HCT116 (cell line): ENCODE results near the gene MUSK. TPM values are rescaled to one million over a fixed set of nuclear protein-coding genes. Genes with fewer than 3 reads are reported as not detected.

ENCODE experiments used
- ATAC-seq: fragments of 200-7000 bp; cut with Tn5 transposase; 2 replicates; pipeline ENCODE4 v1.9.1; 2020; ENCODE audit warnings: mild to moderate bottlenecking, moderate library complexity
- BruUV-seq: library from RNA; stranded (reverse); fragments of 400-500 nt; replicated peaks from 2 replicates; lab custom pipeline; 2021; lab: Mats Ljungman, UMichigan
- CTCF ChIA-PET: fragments of 300-600 bp; sonication (Branson Sonifier 250); formaldehyde crosslinking; loops from one replicate; lab custom pipeline; 2021; ENCODE audit warnings: antibody characterized with exemption; lab: Charles Lee
- POLR2A ChIA-PET: fragments of 300-600, 350-600 bp; sonication (Branson Sonifier 250); formaldehyde crosslinking; loops from one replicate; lab custom pipeline; 2021; ENCODE audit warnings: antibody characterized with exemption; lab: Charles Lee
- RAD21 ChIA-PET, 2 experiments: fragments of 300-600 bp; sonication (Branson Sonifier 250); formaldehyde crosslinking; loops; one replicate each; lab custom pipeline; 2023; ENCODE audit warnings: low total read pairs in 2 of 2; ENCODE audit not compliant: uncharacterized antibody in 2 of 2, unreplicated experiment in 2 of 2, low non-redundant PET in 1 of 2; lab: Charles Lee
- DNase-seq: peaks from one replicate; pipeline ENCODE4 v3.0.0-alpha.2; 2010; ENCODE audit warnings: low read depth, low spot score
- H2AFZ ChIP-seq: fragments of 200-600 bp; shearing (Covaris generic), sonication (generic); 2 replicates; pipeline ENCODE4 v1.6.1; 2017; ENCODE audit warnings: low read depth, mixed run types, mixed read lengths, antibody characterized with exemption, low read length; ENCODE audit not compliant: poor library complexity, severe bottlenecking
- H3K27ac ChIP-seq: 2 replicates; pipeline ENCODE4 v1.5.1; 2012; ENCODE audit warnings: low read depth, low read length
- H3K27me3 ChIP-seq: fragments of 200-600 bp; sonication (generic); 2 replicates; pipeline ENCODE4 v1.6.1; 2016; ENCODE audit warnings: mixed run types, low read length, mixed read lengths; ENCODE audit not compliant: insufficient read depth
- H3K36me3 ChIP-seq, 2 experiments: fragments of 200-500 bp in 1 of 2; fragments of 200-600 bp in 1 of 2; sonication (Bioruptor generic) in 1 of 2; sonication (generic) in 1 of 2; 2 replicates each; pipeline versions ENCODE4 v1.5.1 to v1.6.1; 2014 to 2016; ENCODE audit warnings: low read length in 2 of 2, inconsistent platforms in 1 of 2, mixed read lengths in 1 of 2, mixed run types in 1 of 2; ENCODE audit not compliant: insufficient read depth in 2 of 2, control insufficient read depth in 1 of 2
- H3K4me1 ChIP-seq, 2 experiments: fragments of 200-600 bp in 1 of 2; sonication (generic) in 1 of 2; 2 replicates each; pipeline versions ENCODE4 v1.5.1 to v1.6.1; 2012 to 2017; ENCODE audit warnings: low read length in 2 of 2, inconsistent platforms in 1 of 2, mild to moderate bottlenecking in 1 of 2, mixed read lengths in 1 of 2, mixed run types in 1 of 2, moderate library complexity in 1 of 2; ENCODE audit not compliant: insufficient read depth in 2 of 2, control insufficient read depth in 1 of 2
- H3K4me2 ChIP-seq: fragments of 200-600 bp; sonication (generic); 2 replicates; pipeline ENCODE4 v1.6.1; 2017; ENCODE audit warnings: mixed run types, low read length, mixed read lengths
- H3K4me3 ChIP-seq, 2 experiments: fragments of 200-600 bp in 1 of 2; sonication (generic) in 1 of 2; replicated peaks in 1 of 2; 2 replicates each; pipeline ENCODE4 v1.5.1; 2011 to 2016; ENCODE audit warnings: low read length in 2 of 2, control low read depth in 1 of 2, low read depth in 1 of 2, mild to moderate bottlenecking in 1 of 2, mixed read lengths in 1 of 2, mixed run types in 1 of 2
- H3K79me2 ChIP-seq: fragments of 200-600 bp; sonication (generic); 2 replicates; pipeline ENCODE4 v1.6.1; 2017; ENCODE audit warnings: mild to moderate bottlenecking, mixed run types, low read length, moderate library complexity, mixed read lengths; ENCODE audit not compliant: insufficient read depth
- H3K9ac ChIP-seq: fragments of 200-600 bp; sonication (generic); 2 replicates; pipeline ENCODE4 v1.6.1; 2016; ENCODE audit warnings: low read length, mixed read lengths
- H3K9me2 ChIP-seq: fragments of 200-600 bp; sonication (generic), shearing (Covaris generic); 2 replicates; pipeline ENCODE4 v1.6.1; 2017; ENCODE audit warnings: mixed run types, mild to moderate bottlenecking, moderate library complexity; ENCODE audit not compliant: insufficient read depth
- H3K9me3 ChIP-seq, 2 experiments: fragments of 200-500 bp in 1 of 2; fragments of 200-600 bp in 1 of 2; sonication (Bioruptor generic) in 1 of 2; sonication (generic) in 1 of 2; 2 replicates each; pipeline ENCODE4 v1.6.1; 2014 to 2017; ENCODE audit warnings: low read length in 2 of 2, mixed read lengths in 2 of 2, inconsistent platforms in 1 of 2, low read depth in 1 of 2, mild to moderate bottlenecking in 1 of 2, mixed run types in 1 of 2, moderate library complexity in 1 of 2; ENCODE audit not compliant: control insufficient read depth in 1 of 2, insufficient read depth in 1 of 2
- H4K20me1 ChIP-seq: fragments of 200-600 bp; sonication (generic), shearing (Covaris generic); 2 replicates; pipeline ENCODE4 v1.6.1; 2017; ENCODE audit warnings: mixed run types, mild to moderate bottlenecking, moderate library complexity; ENCODE audit not compliant: insufficient read depth
- CBX3 ChIP-seq: IDR thresholded peaks from 2 replicates; pipeline ENCODE4 v1.6.1; 2012; ENCODE audit warnings: low read depth
- CEBPB ChIP-seq: IDR thresholded peaks from 2 replicates; pipeline ENCODE4 v1.6.1; 2012; ENCODE audit warnings: low read depth
- EGR1 ChIP-seq: IDR thresholded peaks from 2 replicates; pipeline ENCODE4 v1.6.1; 2012; ENCODE audit warnings: low read depth
- ELF1 ChIP-seq: IDR thresholded peaks from 2 replicates; pipeline ENCODE4 v1.6.1; 2012; ENCODE audit warnings: low read depth, borderline replicate concordance
- EZH2 ChIP-seq: fragments of 200-600 bp; sonication (generic); IDR thresholded peaks from 2 replicates; pipeline ENCODE4 v1.6.1; 2017; ENCODE audit warnings: antibody characterized with exemption, mixed run types
- EZH2phosphoT487 ChIP-seq: fragments of 200-600 bp; IDR thresholded peaks from 2 replicates; pipeline ENCODE4 v1.6.1; 2018; ENCODE audit warnings: antibody characterized with exemption, borderline replicate concordance
- FOSL1 ChIP-seq: IDR thresholded peaks from 2 replicates; pipeline ENCODE4 v1.6.1; 2012; ENCODE audit warnings: low read depth
- JUND ChIP-seq: IDR thresholded peaks from 2 replicates; pipeline ENCODE4 v1.6.1; 2012
- SIN3A ChIP-seq: IDR thresholded peaks from 2 replicates; pipeline ENCODE4 v1.6.1; 2012; ENCODE audit warnings: low read depth
- SP1 ChIP-seq: IDR thresholded peaks from 2 replicates; pipeline ENCODE4 v1.6.1; 2012; ENCODE audit warnings: low read depth
- SRF ChIP-seq: IDR thresholded peaks from 2 replicates; pipeline ENCODE4 v1.6.1; 2012; ENCODE audit warnings: low read depth
- TCF7L2 ChIP-seq: IDR thresholded peaks from 2 replicates; pipeline ENCODE4 v1.7.0; 2011; ENCODE audit warnings: borderline replicate concordance, inconsistent platforms; ENCODE audit not compliant: insufficient read depth, insufficient read length; ENCODE audit errors: extremely low read depth
- YY1 ChIP-seq: IDR thresholded peaks from 2 replicates; pipeline ENCODE4 v1.6.1; 2011; ENCODE audit warnings: low read length, low read depth, moderate library complexity, mild to moderate bottlenecking; ENCODE audit not compliant: insufficient replicate concordance; ENCODE audit errors: extremely low read depth
- ZFX ChIP-seq: fragments of 450-650 bp; IDR thresholded peaks from 2 replicates; pipeline ENCODE4 v1.6.1; 2017
- ZNF274 ChIP-seq: fragments of 200-500 bp; sonication (Bioruptor generic); IDR thresholded peaks from 2 replicates; pipeline ENCODE4 v1.6.1; 2014; ENCODE audit warnings: mild to moderate bottlenecking, low read depth, low read length, inconsistent platforms
- intact Hi-C: fragments of 100-400 bp; cut with micrococcal nuclease; formaldehyde crosslinking; loops from 2 replicates; pipeline ENCODE4 v1.10.0; 2022
- total RNA-seq: library from RNA; stranded (reverse); gene quantifications from one replicate; pipeline ENCODE4 v1.2.1, GENCODE V29; 2021; ENCODE audit not compliant: unreplicated experiment
- TF ChIP-seq, protein P1 (sequence below): IDR thresholded peaks from 2 replicates; pipeline ENCODE4 v1.6.1; 2012
- TF ChIP-seq, protein P2 (sequence below): IDR thresholded peaks from 2 replicates; pipeline ENCODE4 v1.6.1; 2012; ENCODE audit warnings: low read depth
- TF ChIP-seq, protein P3 (sequence below), 3 experiments: fragments of 200-600 bp in 1 of 3; sonication (generic) in 1 of 3; IDR thresholded peaks in 2 of 3; conservative IDR thresholded peaks in 1 of 3; 2 replicates each; pipeline ENCODE4 v1.5.1; 2012 to 2017; ENCODE audit warnings: low read depth in 2 of 3, low read length in 2 of 3, antibody characterized with exemption in 1 of 3, borderline replicate concordance in 1 of 3, control low read depth in 1 of 3, mild to moderate bottlenecking in 1 of 3, mixed read lengths in 1 of 3, mixed run types in 1 of 3, moderate library complexity in 1 of 3; ENCODE audit not compliant: insufficient read depth in 1 of 3
- TF ChIP-seq, protein P4 (sequence below): IDR thresholded peaks from 2 replicates; pipeline ENCODE4 v1.6.1; 2011; ENCODE audit warnings: mild to moderate bottlenecking, low read length, moderate library complexity; ENCODE audit not compliant: insufficient replicate concordance; ENCODE audit errors: extremely low read depth
- TF ChIP-seq, protein P5 (sequence below): IDR thresholded peaks from 2 replicates; pipeline ENCODE4 v1.6.1; 2012

MUSK gene
- total RNA-seq, 1 experiment from 2014 or later = not detected

DNA sequence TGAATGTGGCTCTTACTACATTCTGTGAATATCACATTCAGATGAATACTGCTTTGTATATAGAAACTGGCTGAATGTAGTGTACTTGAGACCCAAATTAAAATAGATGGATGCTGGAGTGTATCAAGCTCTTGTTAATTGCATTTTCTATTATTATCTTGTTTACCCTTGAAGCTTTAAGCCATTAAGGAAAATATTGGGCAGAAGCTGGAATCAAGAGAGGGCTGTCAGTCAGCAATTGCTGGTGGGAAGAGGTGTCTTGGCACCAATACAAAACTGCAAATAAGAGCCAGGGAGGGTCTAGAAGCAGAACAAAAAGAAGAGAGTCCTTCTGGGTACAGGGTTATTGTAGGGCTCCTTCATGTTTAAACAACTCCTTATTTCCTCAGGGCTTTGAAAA, 38.8 kb downstream of the MUSK start:
- Histone ChIP-seq H3K4me1 (no peaks in the 10 kb centered on the region; a peak in 1 of 4 replicates), H3K9me3 (no peaks in the 10 kb centered on the region), H2AFZ (no peak overlapping the region), H3K4me2 (no peak overlapping the region), H3K79me2 (no peaks in the 10 kb centered on the region), H3K27me3 (no peaks in the 10 kb centered on the region), H3K4me3 (no peak overlapping the region), H3K36me3 (no peaks in the 10 kb centered on the region), H3K27ac (no peak overlapping the region), H4K20me1 (no peaks in the 10 kb centered on the region), H3K9me2 (no peaks in the 10 kb centered on the region), H3K9ac (no peak overlapping the region)
- intact Hi-C loops = no loop called here
- ChIA-PET RAD21 (no interaction called here), CTCF (no interaction called here), POLR2A (no interaction called here)
- BruUV-seq = no TSS peak
- TF ChIP-seq ZNF274 (no peak), SIN3A (no peak), YY1 (no peak), EGR1 (no peak), FOSL1 (no peak), ELF1 (no peak), EZH2 (no peak), JUND (no peak), EZH2phosphoT487 (no peak), TCF7L2 (no peak), SP1 (no peak), CEBPB (no peak), SRF (no peak), CBX3 (no peak), ZFX (no peak)
- TF ChIP-seq, protein P1, sequence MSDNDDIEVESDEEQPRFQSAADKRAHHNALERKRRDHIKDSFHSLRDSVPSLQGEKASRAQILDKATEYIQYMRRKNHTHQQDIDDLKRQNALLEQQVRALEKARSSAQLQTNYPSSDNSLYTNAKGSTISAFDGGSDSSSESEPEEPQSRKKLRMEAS = no peak
- TF ChIP-seq, protein P2, sequence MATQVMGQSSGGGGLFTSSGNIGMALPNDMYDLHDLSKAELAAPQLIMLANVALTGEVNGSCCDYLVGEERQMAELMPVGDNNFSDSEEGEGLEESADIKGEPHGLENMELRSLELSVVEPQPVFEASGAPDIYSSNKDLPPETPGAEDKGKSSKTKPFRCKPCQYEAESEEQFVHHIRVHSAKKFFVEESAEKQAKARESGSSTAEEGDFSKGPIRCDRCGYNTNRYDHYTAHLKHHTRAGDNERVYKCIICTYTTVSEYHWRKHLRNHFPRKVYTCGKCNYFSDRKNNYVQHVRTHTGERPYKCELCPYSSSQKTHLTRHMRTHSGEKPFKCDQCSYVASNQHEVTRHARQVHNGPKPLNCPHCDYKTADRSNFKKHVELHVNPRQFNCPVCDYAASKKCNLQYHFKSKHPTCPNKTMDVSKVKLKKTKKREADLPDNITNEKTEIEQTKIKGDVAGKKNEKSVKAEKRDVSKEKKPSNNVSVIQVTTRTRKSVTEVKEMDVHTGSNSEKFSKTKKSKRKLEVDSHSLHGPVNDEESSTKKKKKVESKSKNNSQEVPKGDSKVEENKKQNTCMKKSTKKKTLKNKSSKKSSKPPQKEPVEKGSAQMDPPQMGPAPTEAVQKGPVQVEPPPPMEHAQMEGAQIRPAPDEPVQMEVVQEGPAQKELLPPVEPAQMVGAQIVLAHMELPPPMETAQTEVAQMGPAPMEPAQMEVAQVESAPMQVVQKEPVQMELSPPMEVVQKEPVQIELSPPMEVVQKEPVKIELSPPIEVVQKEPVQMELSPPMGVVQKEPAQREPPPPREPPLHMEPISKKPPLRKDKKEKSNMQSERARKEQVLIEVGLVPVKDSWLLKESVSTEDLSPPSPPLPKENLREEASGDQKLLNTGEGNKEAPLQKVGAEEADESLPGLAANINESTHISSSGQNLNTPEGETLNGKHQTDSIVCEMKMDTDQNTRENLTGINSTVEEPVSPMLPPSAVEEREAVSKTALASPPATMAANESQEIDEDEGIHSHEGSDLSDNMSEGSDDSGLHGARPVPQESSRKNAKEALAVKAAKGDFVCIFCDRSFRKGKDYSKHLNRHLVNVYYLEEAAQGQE = no peak
- TF ChIP-seq, protein P3, sequence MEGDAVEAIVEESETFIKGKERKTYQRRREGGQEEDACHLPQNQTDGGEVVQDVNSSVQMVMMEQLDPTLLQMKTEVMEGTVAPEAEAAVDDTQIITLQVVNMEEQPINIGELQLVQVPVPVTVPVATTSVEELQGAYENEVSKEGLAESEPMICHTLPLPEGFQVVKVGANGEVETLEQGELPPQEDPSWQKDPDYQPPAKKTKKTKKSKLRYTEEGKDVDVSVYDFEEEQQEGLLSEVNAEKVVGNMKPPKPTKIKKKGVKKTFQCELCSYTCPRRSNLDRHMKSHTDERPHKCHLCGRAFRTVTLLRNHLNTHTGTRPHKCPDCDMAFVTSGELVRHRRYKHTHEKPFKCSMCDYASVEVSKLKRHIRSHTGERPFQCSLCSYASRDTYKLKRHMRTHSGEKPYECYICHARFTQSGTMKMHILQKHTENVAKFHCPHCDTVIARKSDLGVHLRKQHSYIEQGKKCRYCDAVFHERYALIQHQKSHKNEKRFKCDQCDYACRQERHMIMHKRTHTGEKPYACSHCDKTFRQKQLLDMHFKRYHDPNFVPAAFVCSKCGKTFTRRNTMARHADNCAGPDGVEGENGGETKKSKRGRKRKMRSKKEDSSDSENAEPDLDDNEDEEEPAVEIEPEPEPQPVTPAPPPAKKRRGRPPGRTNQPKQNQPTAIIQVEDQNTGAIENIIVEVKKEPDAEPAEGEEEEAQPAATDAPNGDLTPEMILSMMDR (IDR thresholded peaks at IDR 0.05 in 2 of 3, conservative IDR thresholded peaks at IDR 0.05 in 1 of 3; ENCODE audit: borderline replicate concordance in 1 of 3, insufficient read depth in 1 of 3, low read depth in 2 of 3, low read length in 2 of 3) = no peak
- TF ChIP-seq, protein P4, sequence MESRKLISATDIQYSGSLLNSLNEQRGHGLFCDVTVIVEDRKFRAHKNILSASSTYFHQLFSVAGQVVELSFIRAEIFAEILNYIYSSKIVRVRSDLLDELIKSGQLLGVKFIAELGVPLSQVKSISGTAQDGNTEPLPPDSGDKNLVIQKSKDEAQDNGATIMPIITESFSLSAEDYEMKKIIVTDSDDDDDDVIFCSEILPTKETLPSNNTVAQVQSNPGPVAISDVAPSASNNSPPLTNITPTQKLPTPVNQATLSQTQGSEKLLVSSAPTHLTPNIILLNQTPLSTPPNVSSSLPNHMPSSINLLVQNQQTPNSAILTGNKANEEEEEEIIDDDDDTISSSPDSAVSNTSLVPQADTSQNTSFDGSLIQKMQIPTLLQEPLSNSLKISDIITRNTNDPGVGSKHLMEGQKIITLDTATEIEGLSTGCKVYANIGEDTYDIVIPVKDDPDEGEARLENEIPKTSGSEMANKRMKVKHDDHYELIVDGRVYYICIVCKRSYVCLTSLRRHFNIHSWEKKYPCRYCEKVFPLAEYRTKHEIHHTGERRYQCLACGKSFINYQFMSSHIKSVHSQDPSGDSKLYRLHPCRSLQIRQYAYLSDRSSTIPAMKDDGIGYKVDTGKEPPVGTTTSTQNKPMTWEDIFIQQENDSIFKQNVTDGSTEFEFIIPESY = no peak
- TF ChIP-seq, protein P5, sequence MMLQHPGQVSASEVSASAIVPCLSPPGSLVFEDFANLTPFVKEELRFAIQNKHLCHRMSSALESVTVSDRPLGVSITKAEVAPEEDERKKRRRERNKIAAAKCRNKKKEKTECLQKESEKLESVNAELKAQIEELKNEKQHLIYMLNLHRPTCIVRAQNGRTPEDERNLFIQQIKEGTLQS = no peak
- DNase-seq (no peak), ATAC-seq (no peak)
